NCI-H1105 treated with DMSO at 0.1 percent for 48 hours (cell line): ENCODE data around the gene SSTR3.
"Not testable (repeated sequence)": the region's sequence is repeated elsewhere in the genome, so short reads cannot be mapped to it uniquely, and the experiment has no call there.

Experiments
- DNase-seq: peaks from one replicate; lab custom pipeline; 2025; lab: John Stamatoyannopoulos, UW

SSTR3 gene

DNA sequence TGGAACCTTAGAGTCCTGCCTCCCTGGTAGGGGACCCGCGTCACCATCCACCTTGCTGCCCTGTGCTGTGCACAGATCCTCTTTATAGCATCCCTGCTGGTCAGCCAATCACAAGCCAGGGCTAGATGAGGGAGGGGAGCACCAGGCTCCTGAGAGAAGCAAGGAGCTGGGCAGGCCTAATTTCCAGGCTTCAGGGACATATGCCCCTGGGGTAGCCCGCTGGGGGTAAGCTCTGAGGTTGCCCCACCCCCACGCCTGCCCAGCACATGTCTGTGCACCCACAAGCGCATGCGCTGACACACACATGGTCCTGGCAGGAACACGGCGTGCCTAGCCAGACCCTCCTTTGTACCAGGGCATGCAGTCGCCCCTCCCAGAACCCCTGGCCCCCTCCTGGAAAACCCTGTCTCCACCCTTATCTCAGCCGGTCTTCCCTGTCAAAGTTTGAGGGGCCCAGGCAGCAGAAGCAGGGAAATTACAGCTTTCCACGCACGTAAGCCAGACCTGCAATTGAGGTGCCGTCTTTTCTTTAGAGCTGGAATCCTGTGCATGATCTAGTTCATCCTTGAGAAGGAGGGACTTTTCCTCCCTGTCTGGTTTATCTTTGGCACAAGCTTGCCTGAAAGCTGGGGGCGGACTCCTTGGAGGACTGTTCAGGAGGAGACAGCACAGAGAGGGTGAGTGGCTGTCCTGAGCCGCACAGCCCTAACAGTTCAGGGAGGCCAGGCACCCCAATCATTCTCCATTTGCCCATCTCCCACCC, 2.1 kb downstream of the SSTR3 start:
- no peak for DNase-seq

- DNase-seq, result no peak
Observed at GRCh38 chr22:37209140-37209845, 3.0 kb downstream of the SSTR3 start.

DNA sequence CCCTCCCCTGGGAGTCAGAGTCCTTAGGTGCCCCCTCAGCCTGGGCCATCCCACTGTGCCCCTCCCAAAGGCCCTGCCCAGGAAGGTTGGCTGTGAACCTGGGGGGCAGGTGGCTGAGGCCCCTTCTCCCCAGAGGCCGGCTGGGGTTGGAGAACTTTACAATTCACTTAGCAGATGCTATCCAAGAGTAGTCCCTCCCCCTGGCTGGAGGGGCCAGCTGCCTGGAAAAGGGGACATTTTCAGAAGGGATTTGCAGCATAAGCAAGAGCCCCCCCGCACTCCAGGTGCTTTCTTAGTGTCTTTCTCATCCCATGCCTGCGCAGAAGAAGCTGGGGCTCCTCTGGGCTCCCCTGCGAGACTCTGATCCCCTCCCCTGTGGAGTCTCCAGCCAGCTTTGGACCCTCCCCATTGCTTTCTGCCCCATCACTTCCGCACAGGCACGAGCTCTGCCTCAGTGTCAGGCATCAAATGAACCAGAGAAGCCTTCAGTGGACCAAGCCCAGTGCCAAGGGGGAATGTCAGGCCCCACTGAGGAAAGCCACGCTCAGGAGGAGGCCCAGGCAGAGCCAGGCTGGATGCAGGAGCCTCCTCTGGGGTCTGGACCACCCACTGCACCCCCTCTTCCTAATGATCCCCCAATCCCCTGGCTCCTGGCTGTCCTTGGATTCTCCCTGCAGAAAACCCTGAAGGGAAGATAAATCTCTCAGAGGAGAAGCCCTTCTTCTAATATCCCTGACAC, 3.7 kb downstream of the SSTR3 start:
- no peak for DNase-seq

DNA sequence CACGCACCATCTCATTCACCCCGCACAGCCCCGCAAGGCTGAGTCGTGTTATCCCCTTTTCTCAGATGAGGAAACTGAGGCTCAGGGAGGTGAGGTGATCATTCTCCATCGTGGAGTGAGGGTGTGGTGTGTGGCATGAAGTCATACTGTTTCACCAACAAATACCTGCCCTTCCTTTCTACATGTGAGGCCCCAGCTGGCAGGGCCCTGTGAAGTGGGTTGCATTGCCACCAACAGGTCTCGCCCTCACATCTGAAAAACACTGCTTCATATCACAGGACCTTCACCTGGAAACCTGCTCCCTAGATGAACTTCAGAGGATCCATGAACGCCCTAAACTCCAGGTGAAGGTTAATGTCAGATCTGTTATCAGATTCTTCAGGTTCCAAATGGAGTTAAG, 4.3 kb downstream of the SSTR3 start:
- DNase-seq, result no peak

DNA sequence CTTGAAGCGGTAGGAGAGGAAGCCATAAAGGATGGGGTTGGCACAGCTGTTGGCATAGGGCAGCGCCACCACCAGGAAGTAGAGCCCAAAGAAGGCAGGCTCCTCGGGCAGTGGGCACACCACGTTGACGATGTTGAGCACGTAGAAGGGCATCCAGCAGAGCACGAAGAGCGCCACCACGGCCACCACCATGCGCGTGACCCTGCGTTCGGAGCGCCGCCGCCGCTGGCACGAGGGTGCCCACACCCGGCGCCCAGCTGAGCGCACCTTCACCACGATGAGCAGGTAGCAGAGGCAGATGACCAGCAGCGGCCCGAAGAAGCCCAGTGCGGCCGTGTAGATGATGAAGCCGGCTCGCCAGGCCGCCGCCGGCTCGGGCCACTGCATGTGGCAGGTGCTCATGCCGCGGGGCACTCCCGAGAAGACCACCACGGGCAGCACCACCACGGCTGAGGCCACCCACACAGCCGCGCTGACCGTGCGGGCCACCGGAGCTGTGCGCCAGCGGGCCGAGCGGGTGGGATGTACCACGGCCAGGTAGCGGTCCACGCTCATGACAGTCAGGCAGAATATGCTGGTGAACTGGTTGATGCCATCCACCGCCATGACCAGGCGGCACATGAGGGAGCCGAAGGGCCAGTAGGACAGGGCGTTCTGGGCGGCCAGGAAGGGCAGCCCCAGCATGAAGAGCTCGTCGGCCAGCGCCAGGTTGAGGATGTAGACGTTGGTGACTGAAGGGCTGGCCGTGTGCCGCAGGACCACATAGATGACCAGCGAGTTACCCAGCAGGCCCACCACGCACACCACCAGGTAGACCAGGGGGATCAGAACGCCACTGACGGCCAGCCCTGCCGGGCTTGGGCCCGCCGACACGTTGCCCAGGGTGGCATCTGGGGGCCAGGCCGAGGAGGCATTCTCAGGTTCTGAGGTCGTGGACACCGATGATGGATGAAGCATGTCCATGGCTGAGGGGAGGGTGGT, 5.1 kb downstream of the SSTR3 start:
- no peak for DNase-seq

DNA sequence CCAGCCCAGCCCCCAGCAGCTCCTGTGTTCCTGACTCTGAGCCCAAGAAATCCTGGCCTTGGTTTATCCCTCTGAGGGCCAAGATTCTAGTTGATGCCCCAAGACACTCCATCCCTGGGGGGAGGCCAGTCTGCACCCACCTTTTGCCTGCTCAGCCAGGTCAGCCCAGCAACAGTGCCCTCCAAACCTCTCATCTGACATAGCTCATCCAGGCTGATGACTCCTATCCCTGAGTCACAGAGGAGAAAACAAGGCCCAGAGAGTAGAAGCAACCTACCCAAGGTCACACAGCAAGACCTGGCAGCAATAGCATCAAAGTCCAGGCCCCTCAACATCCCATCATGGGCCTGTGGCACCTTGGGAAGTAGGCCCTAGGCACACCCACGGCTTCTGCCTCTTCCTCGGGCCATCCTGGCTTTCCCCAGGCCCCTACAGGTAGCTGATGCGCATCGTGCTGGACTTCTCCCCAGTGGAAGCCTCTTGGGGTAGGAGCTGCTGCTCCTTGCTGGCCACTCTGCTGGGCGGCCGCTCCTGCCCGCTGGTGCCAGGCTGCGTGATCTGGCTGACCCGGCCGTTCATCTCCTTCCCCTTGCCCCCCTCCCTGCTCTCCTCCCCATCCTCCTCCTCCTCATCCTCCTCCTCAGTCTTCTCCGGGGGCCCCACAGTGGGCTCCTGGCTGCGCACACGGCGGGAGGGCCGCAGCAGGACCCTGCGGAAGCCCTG, 6.0 kb downstream of the SSTR3 start:
- DNase-seq, result no peak

DNA sequence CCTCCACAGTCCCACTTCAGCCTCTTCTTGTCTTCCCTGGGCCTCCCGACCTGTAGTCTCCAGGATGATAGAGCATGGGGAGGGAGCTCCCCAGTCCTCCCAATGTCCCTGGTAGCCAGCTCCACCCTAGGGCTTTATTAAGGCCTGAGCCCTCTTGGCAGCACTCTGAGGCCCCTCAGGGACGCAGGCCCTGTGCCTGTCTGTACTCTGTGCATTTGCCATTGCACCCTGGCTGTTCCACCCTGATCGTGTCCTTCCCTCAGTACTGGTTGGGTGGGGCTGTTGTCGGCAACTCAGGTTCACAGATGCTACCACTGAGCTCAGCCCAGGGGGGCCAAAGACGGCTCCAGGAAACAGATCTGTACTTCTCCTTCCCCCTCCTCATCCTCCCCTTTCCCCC, 7.2 kb downstream of the SSTR3 start:
- DNase-seq, result no peak

- no peak for DNase-seq
Observed at GRCh38 chr22:37204045-37204655, 8.1 kb downstream of the SSTR3 start.

DNA sequence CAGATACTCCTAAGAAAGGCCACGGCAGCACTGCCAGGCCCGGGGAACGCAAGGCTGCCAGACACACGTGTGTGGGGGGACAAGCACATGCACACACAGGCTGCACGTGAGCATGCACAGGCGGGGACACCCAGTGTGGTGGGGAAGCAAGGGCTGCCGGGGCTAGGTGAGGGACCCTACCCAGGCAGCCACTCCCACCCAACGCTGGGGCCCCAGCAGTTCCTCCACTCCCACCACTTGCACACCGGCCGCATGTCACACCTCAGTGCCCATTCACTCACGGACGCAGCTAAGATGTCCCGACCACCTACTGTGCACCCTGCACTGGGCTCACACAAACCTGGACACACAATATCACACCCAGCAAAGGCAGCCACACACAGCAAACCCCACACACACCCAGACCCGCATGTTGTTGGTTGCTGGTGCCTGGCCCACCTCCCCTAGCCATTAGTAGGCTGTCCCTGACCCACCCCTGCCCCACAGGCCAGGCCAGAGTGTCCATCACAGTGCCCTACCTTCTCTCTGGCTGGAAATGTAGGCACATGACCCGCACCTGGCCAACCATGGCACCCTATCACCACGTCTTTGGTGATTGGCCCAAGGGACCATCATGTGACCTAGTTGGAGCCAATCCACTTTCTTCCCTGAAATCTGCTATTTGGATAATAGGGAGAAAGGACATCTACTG, 8.8 kb downstream of the SSTR3 start:
- no peak for DNase-seq

DNA sequence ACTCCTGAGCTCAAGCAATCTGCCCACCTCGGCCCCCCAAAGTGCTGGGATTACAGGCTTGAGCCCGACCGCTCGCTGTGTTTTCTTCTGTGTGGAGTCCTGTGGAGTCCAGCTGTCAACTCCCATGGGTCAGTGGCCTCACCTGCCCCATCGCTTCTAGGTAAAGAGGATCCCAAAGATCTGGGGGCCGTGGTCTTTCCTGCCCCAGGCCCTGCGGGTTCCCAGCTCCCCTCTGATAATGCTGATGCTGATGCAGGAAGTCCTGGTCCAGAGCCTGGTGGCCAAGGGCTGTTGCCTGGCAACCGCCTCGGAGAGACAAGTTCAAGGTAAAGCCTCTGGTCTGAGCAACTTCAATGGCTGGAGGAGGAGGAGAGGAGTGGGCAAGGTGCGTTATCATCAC, 9.6 kb downstream of the SSTR3 start:
- DNase-seq, result no peak

- no peak for DNase-seq
Observed at GRCh38 chr22:37202001-37202555, 10.2 kb downstream of the SSTR3 start.

DNA sequence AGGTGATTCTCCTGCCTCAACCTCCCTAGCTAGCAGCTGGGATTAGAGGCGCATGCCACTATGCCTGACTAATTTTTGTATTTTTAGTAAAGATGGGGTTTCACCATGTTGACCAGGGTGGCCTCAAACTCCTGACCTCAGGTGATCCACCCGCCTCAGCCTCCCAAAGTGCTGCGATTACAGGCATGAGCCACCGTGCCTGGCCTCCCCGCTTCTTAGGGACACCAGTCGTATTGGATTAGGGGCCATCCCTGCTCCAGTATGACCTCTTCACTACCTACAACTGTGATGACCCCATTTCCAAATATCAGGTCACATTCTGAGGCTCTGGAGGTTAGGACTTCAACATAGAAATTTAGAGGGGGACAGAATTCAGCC, 10.8 kb downstream of the SSTR3 start:
- DNase-seq, result not testable (repeated sequence)

GRCh38 chr22:37199760-37200108, 12.5 kb downstream of the SSTR3 start:
- DNase-seq, result no peak

DNA sequence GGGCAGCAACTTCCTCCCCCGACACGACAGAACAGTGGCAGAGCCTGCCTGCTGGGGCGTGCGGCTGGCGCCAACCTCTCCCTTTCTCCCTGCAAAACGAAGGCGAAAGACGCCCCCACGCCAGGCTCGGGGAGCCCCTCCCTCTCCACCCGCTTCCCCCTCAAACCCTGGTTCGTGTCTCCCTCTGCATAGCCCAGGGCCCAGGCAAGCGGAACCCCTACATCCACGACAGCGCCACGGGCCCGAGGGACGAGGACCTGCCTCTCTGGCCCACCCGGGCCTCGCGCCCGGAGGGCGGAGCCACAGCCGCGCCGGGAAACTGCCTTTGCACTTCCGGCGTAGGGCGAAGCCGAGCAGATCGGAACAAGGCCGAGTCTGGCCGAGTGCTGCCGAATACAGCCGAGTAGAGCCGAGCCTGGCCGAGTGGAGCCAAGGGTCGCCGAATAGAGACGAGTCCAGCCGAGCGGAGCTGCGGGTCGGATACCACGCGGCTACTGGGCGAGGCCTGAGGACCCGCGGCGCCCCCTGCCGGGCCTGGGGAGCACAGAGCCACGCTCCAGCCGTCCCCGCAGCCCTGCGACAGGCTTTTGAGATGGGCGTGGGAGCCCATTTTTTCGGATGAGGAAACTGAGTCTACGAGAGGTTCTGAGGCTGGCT, 13.0 kb downstream of the SSTR3 start:
- peak; percentile 95 for DNase-seq

- DNase-seq, result peak; percentile 43
Observed at GRCh38 chr22:37198258-37199102, 13.8 kb downstream of the SSTR3 start.

GRCh38 chr22:37197451-37198257, 14.6 kb downstream of the SSTR3 start:
- peak; percentile 8 for DNase-seq
